Measurements from ENCODE around the gene TMEM187.

The TMEM187 gene

DNA sequence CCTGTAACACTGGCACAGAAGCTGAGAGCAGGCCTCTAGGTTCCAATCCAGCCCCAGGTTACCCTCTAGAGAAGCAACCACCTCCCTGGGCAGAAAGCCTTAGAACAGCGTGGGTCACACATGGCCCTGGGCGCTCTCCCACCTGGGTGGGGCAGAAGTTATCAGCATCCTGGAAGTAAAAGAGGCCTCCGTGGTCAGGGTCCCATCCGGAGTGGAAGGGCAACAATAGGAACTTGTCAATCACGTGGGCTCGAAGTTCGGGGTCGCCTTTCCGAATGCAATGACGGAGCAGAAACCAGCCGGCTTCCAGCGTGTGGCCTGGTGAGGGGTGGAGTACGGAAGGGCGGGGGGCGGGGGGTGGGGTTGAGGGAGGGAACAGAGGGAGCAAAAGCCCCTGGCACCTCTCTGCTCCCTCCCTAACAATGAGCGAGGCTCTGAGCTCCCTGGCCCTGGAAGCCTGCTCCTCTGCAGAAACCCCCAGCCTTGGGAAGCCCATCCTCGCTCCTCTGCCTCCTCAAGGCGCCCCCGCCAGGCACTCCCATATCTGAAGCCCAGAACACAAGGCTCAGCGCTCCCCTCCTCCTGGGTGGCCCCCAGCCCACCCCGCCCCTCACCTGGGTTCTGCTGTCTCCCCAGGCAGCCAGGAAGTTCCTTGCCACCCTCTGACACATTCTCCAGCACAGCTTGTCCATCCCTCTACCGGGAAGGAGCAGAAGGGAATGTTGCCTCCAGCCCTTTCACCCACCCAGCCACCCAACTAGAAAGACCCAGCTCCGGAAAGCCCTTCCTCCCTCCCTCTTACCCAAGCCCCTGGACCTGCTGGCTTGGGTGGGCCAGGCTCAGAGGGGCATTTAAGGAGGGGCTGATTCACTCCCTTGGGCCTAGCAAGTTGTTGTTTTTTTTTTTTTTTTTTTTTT is 31.0 kb upstream of the TMEM187 start:
- TF ChIP-seq FOXP2 (optimal IDR thresholded peaks at IDR 0.05; ENCODE audit: borderline replicate concordance, extremely low read depth, extremely low read length, insufficient read depth), result no peak
- TF ChIP-seq TAF1 (IDR thresholded peaks at IDR 0.05; ENCODE audit: borderline replicate concordance, insufficient read depth, low read length), result no peak
- no peak for TF ChIP-seq POLR2AphosphoS5 (IDR thresholded peaks at IDR 0.05; ENCODE audit: low read depth, low read length)
- no peak for TF ChIP-seq SIN3A (IDR thresholded peaks at IDR 0.05; ENCODE audit: borderline replicate concordance, insufficient read depth, low read length)
- TF ChIP-seq, protein P1, sequence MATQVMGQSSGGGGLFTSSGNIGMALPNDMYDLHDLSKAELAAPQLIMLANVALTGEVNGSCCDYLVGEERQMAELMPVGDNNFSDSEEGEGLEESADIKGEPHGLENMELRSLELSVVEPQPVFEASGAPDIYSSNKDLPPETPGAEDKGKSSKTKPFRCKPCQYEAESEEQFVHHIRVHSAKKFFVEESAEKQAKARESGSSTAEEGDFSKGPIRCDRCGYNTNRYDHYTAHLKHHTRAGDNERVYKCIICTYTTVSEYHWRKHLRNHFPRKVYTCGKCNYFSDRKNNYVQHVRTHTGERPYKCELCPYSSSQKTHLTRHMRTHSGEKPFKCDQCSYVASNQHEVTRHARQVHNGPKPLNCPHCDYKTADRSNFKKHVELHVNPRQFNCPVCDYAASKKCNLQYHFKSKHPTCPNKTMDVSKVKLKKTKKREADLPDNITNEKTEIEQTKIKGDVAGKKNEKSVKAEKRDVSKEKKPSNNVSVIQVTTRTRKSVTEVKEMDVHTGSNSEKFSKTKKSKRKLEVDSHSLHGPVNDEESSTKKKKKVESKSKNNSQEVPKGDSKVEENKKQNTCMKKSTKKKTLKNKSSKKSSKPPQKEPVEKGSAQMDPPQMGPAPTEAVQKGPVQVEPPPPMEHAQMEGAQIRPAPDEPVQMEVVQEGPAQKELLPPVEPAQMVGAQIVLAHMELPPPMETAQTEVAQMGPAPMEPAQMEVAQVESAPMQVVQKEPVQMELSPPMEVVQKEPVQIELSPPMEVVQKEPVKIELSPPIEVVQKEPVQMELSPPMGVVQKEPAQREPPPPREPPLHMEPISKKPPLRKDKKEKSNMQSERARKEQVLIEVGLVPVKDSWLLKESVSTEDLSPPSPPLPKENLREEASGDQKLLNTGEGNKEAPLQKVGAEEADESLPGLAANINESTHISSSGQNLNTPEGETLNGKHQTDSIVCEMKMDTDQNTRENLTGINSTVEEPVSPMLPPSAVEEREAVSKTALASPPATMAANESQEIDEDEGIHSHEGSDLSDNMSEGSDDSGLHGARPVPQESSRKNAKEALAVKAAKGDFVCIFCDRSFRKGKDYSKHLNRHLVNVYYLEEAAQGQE (IDR thresholded peaks at IDR 0.05; ENCODE audit: insufficient read depth in 1 of 2, low read depth in 2 of 2, low read length in 2 of 2), result no peak

DNA sequence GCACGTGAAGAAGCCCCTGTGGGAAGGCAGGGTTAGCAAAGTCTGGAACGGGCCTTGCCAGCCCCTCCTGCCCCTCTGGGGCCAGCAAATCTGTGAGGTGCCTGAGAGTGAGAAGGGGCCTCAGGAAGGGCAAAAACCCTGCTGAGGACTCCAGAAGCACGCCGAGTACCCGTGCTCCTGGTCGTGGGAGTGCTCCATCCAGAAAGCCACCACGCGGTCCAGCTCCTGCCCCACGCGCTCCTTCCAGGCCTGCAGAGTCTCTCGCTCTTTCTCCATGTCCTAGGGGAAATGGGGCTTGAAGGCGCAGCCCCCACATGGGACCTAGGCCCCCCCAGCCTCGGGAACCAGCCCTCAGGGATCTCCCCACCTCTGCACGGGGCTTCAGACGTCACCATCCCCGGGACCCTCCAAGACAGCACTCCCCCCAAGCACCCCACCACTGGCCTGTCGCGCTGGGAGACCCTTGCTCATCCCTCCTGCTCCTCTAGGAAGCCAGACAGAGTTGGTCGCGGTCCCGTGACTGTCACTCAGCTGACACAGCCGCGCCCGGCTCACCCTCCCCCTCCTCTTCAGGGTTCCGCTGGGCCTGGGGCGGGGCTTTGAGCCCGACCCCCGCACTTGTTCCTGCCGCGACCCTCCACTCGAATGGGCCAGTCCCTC is 28.3 kb upstream of the TMEM187 start, which contains the start of gene RENBP:
RENBP (minus strand) TSS at position 504 of the 660 bp plus-strand sequence; CDS start at position 471, 33 bp downstream.
- TF ChIP-seq FOXP2 (optimal IDR thresholded peaks at IDR 0.05; ENCODE audit: borderline replicate concordance, extremely low read depth, extremely low read length, insufficient read depth), result no peak
- TF ChIP-seq, protein P1 (IDR thresholded peaks at IDR 0.05; ENCODE audit: insufficient read depth in 1 of 2, low read depth in 2 of 2, low read length in 2 of 2), result no peak
- TF ChIP-seq TAF1 (IDR thresholded peaks at IDR 0.05; ENCODE audit: borderline replicate concordance, insufficient read depth, low read length), result no peak
- no peak for TF ChIP-seq POLR2AphosphoS5 (IDR thresholded peaks at IDR 0.05; ENCODE audit: low read depth, low read length)
- TF ChIP-seq SIN3A (IDR thresholded peaks at IDR 0.05; ENCODE audit: borderline replicate concordance, insufficient read depth, low read length), result no peak

DNA sequence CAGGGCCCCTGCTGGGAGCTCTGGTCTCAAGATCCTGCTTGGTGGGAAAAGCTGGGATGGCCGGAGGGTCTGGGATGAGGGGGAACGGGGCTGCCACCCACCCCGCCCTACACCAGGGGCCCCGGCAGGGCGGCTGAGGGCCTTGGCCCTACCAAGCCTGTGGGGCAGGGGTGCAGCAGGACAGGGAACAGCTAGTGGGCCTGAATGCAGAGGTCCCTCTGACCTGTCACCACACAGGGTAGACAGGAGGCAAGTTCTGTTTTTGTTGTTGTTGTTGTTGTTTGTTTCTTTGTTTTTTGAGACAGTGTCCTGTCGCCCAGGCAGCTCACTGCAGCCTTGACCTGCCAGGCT is 27.8 kb upstream of the TMEM187 start:
- TF ChIP-seq, protein P1 (IDR thresholded peaks at IDR 0.05; ENCODE audit: insufficient read depth in 1 of 2, low read depth in 2 of 2, low read length in 2 of 2), result no peak
- no peak for TF ChIP-seq POLR2AphosphoS5 (IDR thresholded peaks at IDR 0.05; ENCODE audit: low read depth, low read length)
- TF ChIP-seq TAF1 (IDR thresholded peaks at IDR 0.05; ENCODE audit: borderline replicate concordance, insufficient read depth, low read length), result no peak
- TF ChIP-seq FOXP2 (optimal IDR thresholded peaks at IDR 0.05; ENCODE audit: borderline replicate concordance, extremely low read depth, extremely low read length, insufficient read depth), result no peak
- TF ChIP-seq SIN3A (IDR thresholded peaks at IDR 0.05; ENCODE audit: borderline replicate concordance, insufficient read depth, low read length), result no peak

DNA sequence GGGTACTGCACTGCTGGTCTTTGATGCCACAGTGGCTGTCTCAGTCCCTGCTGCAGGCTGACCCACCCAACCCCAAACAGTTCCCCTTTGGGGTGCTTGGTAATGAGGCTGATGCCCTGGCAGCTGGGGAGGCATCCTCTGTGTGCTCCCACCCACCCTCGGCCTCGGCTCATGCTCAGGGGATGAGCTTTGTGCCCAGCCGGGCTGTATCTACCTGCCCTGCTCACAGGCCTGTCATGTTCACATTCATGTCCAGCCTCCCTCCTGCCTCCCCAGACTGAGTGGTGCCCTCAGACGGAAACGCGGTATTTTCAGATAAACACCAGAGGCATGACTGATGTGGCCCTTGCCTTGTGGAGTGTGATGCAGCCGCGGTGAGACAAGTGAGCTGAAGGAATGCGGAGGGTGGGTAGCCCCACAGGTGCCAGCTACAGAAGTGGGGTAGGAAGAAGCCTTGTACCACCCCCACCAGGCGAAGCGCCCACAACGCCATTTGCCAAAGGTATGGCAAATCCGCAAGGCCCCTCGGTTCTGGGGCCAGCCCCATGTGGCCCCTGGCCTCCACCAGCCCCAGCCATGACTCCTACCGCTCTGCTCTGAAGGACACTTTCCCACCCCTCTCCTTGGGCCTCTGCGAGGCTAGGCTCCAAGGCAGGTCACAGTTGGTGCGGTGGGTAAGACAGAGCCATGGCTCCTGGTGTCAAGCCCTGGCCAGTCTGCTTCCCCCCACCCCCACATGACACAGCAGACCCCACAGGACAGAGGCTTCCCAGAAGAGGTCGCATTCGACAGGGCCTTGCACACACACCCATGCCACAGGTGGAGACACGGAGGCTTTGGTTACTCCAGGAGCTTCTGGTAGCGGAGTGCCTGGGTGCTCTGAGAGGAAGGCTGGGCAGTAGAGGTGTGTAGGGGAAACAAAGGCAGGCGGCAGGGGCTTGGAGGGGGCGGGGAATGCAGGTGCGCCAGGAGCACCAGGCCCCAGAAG is 26.3 kb upstream of the TMEM187 start:
- TF ChIP-seq FOXP2 (optimal IDR thresholded peaks at IDR 0.05; ENCODE audit: borderline replicate concordance, extremely low read depth, extremely low read length, insufficient read depth) (no peak), TAF1 (IDR thresholded peaks at IDR 0.05; ENCODE audit: borderline replicate concordance, insufficient read depth, low read length) (no peak), POLR2AphosphoS5 (IDR thresholded peaks at IDR 0.05; ENCODE audit: low read depth, low read length) (no peak)
- TF ChIP-seq, protein P1 (IDR thresholded peaks at IDR 0.05; ENCODE audit: insufficient read depth in 1 of 2, low read depth in 2 of 2, low read length in 2 of 2), result no peak

Measured in PFSK-1 (cell line).